Non-pigmented ciliary epithelial cell (primary cell): ENCODE data around the gene NRXN2.
"Not testable (repeated sequence)": the region's sequence is repeated elsewhere in the genome, so short reads cannot be mapped to it uniquely, and the experiment has no call there.

Experiments used
- DNase-seq: peaks from one replicate; pipeline ENCODE4 v3.0.0-alpha.2; 2010; ENCODE audit warnings: low read depth

NRXN2 gene

GRCh38 chr11:64605244-64605560 lies 117.8 kb downstream of the NRXN2 start:
- no peak for DNase-seq

GRCh38 chr11:64604458-64605243 lies 118.3 kb downstream of the NRXN2 start:
- no peak for DNase-seq

- DNase-seq: no peak
Measured at GRCh38 chr11:64603411-64604110, 119.4 kb downstream of the NRXN2 start.

GRCh38 chr11:64602466-64603070 lies 120.4 kb downstream of the NRXN2 start:
- no peak for DNase-seq

GRCh38 chr11:64601605-64602465 lies 121.2 kb downstream of the NRXN2 start:
- no peak for DNase-seq

GRCh38 chr11:64600281-64600992 lies 122.6 kb downstream of the NRXN2 start:
- no peak for DNase-seq

GRCh38 chr11:64599698-64600211 lies 123.2 kb downstream of the NRXN2 start:
- no peak for DNase-seq

- no peak for DNase-seq
Measured at GRCh38 chr11:64598797-64599697, 124.0 kb downstream of the NRXN2 start.

- DNase-seq: no peak
Measured at GRCh38 chr11:64598106-64598796, 124.7 kb downstream of the NRXN2 start.

GRCh38 chr11:64597671-64598101 lies 125.3 kb downstream of the NRXN2 start:
- no peak for DNase-seq

- DNase-seq: not testable (repeated sequence)
Measured at GRCh38 chr11:64595922-64596321, 127.1 kb downstream of the NRXN2 start.

GRCh38 chr11:64594159-64594939 lies 128.6 kb downstream of the NRXN2 start:
- DNase-seq: no peak

- DNase-seq: no peak
Measured at GRCh38 chr11:64593156-64594105, 129.6 kb downstream of the NRXN2 start.

GRCh38 chr11:64592656-64593055 lies 130.3 kb downstream of the NRXN2 start:
- no peak for DNase-seq

- DNase-seq: no peak
Measured at GRCh38 chr11:64592234-64592615, 130.8 kb downstream of the NRXN2 start.

- no peak for DNase-seq
Measured at GRCh38 chr11:64591257-64592233, 131.5 kb downstream of the NRXN2 start.
